Measurements from ENCODE around the gene P2RX6. TPM values are rescaled to one million over a fixed set of nuclear protein-coding genes. Genes with fewer than 3 reads are reported as not detected.
A peak's percentile ranks its signal among the peaks of the same experiment; 100 is the strongest.

Gene P2RX6
- total and polyA plus RNA-seq, 9 of the 15 experiments (the other 6 are each of a cell fraction or from before 2014, with no cell fraction given), result 0.01 to 3.9 (median 1.5) TPM; not detected in 1

DNA sequence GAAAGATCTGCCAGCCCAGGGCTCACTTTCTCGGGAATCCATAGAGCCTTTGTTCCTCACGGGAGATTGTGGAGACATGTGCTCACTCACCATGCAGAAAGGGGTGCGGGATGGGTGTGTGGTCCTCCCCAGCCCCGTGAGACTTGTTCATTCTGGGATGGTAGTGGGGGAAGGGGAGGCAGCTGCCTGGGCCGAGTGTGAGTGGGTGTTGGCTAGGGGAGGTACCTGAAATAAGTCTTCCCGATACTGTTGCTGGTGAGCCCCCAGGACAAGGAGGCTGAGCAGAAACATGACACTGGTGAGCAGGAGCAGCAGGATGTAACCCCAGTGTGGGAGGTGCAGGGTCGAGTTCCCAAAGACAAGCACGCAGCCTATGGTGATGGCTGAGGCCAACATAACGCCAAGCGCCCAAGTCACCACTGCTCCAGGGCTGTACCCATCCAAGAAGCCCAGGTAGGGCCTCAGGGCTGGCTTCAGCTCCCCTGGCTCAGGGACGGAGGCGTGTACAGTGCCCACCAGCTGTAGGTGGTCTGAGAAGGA is 14.6 kb downstream of the P2RX6 start (continued):
- TF ChIP-seq ZNF830 (CRISPR knock-in tag; IDR thresholded peaks at IDR 0.05) (peak; percentile 62; the same call in 1 of the 2 replicates), SMC3 (conservative IDR thresholded peaks at IDR 0.05; ENCODE audit: insufficient read depth, low read depth, low read length) (no peak), HDAC6 (IDR thresholded peaks at IDR 0.05; ENCODE audit: low read depth, low read length) (no peak), BDP1 (IDR thresholded peaks at IDR 0.05; ENCODE audit: insufficient read depth, insufficient read length) (no peak), BRCA1 (IDR thresholded peaks at IDR 0.05) (no peak), BRCA1 (CRISPR knock-in tag; IDR thresholded peaks at IDR 0.05) (0 out of 2 replicates have a peak, but pooled peaks have one; percentile 57), NFIX (CRISPR knock-in tag; IDR thresholded peaks at IDR 0.05; ENCODE audit: low read depth) (no peak), ZBED1 (IDR thresholded peaks at IDR 0.05) (peak; percentile 47; the same call in 1 of the 2 replicates), ZNF76 (CRISPR knock-in tag; IDR thresholded peaks at IDR 0.05; ENCODE audit: borderline replicate concordance) (no peak), MAFG (tag; conservative IDR thresholded peaks at IDR 0.05) (no peak), SPI1 (IDR thresholded peaks at IDR 0.05; ENCODE audit: borderline replicate concordance, low read depth, low read length) (no peak), ZKSCAN3 (CRISPR knock-in tag; IDR thresholded peaks at IDR 0.05) (no peak), ZNF766 (CRISPR knock-in tag; conservative IDR thresholded peaks at IDR 0.05) (no peak), HCFC1 (IDR thresholded peaks at IDR 0.05; ENCODE audit: low read depth, low read length) (no peak), THRAP3 (IDR thresholded peaks at IDR 0.05; ENCODE audit: borderline replicate concordance) (no peak)
- TF ChIP-seq, protein P1, sequence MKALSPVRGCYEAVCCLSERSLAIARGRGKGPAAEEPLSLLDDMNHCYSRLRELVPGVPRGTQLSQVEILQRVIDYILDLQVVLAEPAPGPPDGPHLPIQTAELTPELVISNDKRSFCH (CRISPR knock-in tag; IDR thresholded peaks at IDR 0.05), result no peak
- TF ChIP-seq, protein P1 (tag; IDR thresholded peaks at IDR 0.05), result no peak
- TF ChIP-seq, protein P2, sequence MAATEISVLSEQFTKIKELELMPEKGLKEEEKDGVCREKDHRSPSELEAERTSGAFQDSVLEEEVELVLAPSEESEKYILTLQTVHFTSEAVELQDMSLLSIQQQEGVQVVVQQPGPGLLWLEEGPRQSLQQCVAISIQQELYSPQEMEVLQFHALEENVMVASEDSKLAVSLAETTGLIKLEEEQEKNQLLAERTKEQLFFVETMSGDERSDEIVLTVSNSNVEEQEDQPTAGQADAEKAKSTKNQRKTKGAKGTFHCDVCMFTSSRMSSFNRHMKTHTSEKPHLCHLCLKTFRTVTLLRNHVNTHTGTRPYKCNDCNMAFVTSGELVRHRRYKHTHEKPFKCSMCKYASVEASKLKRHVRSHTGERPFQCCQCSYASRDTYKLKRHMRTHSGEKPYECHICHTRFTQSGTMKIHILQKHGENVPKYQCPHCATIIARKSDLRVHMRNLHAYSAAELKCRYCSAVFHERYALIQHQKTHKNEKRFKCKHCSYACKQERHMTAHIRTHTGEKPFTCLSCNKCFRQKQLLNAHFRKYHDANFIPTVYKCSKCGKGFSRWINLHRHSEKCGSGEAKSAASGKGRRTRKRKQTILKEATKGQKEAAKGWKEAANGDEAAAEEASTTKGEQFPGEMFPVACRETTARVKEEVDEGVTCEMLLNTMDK (IDR thresholded peaks at IDR 0.05; ENCODE audit: borderline replicate concordance, insufficient read depth, low read depth, low read length, poor library complexity, severe bottlenecking), result no peak
- TF ChIP-seq, protein P3, sequence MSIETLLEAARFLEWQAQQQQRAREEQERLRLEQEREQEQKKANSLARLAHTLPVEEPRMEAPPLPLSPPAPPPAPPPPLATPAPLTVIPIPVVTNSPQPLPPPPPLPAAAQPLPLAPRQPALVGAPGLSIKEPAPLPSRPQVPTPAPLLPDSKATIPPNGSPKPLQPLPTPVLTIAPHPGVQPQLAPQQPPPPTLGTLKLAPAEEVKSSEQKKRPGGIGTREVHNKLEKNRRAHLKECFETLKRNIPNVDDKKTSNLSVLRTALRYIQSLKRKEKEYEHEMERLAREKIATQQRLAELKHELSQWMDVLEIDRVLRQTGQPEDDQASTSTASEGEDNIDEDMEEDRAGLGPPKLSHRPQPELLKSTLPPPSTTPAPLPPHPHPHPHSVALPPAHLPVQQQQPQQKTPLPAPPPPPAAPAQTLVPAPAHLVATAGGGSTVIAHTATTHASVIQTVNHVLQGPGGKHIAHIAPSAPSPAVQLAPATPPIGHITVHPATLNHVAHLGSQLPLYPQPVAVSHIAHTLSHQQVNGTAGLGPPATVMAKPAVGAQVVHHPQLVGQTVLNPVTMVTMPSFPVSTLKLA (conservative IDR thresholded peaks at IDR 0.05), result no peak
- TF ChIP-seq, protein P4, sequence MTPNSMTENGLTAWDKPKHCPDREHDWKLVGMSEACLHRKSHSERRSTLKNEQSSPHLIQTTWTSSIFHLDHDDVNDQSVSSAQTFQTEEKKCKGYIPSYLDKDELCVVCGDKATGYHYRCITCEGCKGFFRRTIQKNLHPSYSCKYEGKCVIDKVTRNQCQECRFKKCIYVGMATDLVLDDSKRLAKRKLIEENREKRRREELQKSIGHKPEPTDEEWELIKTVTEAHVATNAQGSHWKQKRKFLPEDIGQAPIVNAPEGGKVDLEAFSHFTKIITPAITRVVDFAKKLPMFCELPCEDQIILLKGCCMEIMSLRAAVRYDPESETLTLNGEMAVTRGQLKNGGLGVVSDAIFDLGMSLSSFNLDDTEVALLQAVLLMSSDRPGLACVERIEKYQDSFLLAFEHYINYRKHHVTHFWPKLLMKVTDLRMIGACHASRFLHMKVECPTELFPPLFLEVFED (CRISPR knock-in tag; conservative IDR thresholded peaks at IDR 0.05), result no peak
- TF ChIP-seq, protein P5, sequence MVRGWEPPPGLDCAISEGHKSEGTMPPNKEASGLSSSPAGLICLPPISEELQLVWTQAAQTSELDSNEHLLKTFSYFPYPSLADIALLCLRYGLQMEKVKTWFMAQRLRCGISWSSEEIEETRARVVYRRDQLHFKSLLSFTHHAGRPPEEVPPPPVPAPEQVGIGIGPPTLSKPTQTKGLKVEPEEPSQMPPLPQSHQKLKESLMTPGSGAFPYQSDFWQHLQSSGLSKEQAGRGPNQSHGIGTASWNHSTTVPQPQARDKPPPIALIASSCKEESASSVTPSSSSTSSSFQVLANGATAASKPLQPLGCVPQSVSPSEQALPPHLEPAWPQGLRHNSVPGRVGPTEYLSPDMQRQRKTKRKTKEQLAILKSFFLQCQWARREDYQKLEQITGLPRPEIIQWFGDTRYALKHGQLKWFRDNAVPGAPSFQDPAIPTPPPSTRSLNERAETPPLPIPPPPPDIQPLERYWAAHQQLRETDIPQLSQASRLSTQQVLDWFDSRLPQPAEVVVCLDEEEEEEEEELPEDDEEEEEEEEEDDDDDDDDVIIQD (CRISPR knock-in tag; IDR thresholded peaks at IDR 0.05), result no peak
- TF ChIP-seq, protein P6, sequence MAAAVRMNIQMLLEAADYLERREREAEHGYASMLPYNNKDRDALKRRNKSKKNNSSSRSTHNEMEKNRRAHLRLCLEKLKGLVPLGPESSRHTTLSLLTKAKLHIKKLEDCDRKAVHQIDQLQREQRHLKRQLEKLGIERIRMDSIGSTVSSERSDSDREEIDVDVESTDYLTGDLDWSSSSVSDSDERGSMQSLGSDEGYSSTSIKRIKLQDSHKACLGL (CRISPR knock-in tag; IDR thresholded peaks at IDR 0.05; ENCODE audit: borderline replicate concordance, poor library complexity, severe bottlenecking), result no peak

Measured in K562 (cell line).